ENCODE data around the gene POLR1D.

POLR1D gene, protein sequence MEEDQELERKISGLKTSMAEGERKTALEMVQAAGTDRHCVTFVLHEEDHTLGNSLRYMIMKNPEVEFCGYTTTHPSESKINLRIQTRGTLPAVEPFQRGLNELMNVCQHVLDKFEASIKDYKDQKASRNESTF

DNA sequence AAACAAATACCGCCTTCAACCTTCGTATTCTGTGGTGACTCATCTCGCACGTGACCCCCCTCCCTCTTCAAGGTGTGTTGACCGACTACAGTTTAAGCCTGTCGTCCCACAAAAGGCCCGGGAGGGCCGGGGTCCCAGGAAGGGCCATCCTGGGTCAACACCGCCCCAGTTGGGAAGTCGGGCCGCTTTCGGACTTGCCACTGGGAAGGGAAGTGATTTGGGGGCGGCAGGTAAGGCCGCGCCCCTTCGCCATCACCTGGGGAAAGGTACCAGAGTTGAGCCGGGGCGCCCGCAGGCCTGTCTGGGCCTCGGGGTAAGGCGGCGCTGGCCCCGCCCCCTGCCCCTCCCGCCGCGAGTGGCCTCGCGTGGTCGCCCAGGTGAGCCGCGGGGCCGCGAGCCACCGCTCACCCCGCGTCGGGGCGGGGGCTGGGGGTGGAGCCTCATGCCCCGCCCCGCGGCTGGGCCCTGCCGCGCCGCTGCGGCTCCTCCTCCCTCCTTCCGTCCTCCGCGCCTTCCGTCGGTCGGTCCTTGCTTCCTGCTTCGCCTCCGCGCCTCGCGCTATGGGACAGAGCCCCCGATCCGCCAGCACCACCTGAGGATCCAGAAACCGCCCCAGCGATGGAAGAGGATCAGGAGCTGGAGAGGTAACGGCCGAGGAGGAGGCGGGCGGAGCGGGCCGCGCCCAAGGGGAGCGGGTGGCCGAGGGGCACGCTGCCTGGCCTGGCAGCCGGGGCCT, at the start of gene POLR1D:
Gene POLR1D (plus strand): TSS at position 527 of the 736 bp plus-strand sequence. CDS start 92 bp downstream, at position 619.
- H3K4me1 Mint-ChIP-seq (ENCODE audit: low read depth): peaks cover 69% of the 10 kb centered on the region
- intact Hi-C loops (cut with micrococcal nuclease): loop anchor here (2.0 to 5.0 kb wide), 2 partner anchors 197 to 1036 kb away; partner anchors contain the start of genes GTF3A and POMP
- H3K9me3 Mint-ChIP-seq: no peaks in the 10 kb centered on the region
- peaks cover 46% of the 10 kb centered on the region for H3K36me3 Mint-ChIP-seq (ENCODE audit: low read depth)
- H3K4me3 Mint-ChIP-seq: peak within 1 kb of the TSS; percentile 86
- no peaks in the 10 kb centered on the region for H3K27me3 Mint-ChIP-seq
- H3K27ac Mint-ChIP-seq: peak within 1 kb of the TSS; percentile 87

DNA sequence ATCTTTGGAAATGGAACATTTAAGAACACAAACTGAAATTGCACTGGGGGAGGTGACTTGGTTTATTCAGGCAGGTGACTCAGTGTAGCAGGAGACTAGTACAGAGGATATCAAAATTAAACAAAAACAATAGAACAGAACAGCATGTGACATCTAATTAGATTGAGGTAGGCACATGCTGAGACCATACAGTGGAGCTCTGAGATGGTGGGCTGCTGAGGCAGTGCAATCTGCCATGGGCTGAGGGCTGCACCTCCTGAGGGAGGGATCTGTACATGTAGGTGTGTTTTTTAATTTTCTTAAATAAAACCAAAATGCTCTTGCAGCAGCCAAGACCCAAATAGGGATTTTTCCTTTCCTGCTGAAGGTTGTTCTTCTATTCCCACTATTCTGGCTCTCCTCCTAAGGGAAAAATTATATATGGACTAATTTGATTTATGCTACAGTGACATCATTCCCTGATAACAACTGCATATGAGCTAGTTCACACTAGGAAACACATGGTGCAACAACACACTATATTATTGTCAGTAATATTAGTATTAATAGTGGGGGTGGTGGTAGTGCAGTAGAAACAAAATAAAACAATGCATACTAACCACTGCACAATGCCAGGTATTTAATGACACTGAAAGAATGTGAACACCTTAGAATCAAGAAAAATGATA, 49.3 kb upstream of the POLR1D start:
- no peak overlapping the region for H3K4me3 Mint-ChIP-seq
- intact Hi-C loops (cut with micrococcal nuclease): no loop called here
- H3K36me3 Mint-ChIP-seq (ENCODE audit: low read depth): peaks cover 5% of the 10 kb centered on the region
- peaks cover 9% of the 10 kb centered on the region for H3K9me3 Mint-ChIP-seq
- H3K4me1 Mint-ChIP-seq (ENCODE audit: low read depth): peaks cover 21% of the 10 kb centered on the region
- H3K27ac Mint-ChIP-seq: no peak overlapping the region
- H3K27me3 Mint-ChIP-seq: no peaks in the 10 kb centered on the region

- no peak overlapping the region for H3K27ac Mint-ChIP-seq
These were observed 48.4 kb upstream of the POLR1D start for GRCh38 chr13:27573265-27573664.

GRCh38 chr13:27574661-27575060, 47.0 kb upstream of the POLR1D start:
- Mint-ChIP-seq H3K9me3 (peaks cover 9% of the 10 kb centered on the region), H3K4me1 (ENCODE audit: low read depth) (peaks cover 21% of the 10 kb centered on the region), H3K27me3 (no peaks in the 10 kb centered on the region), H3K27ac (no peak overlapping the region), H3K4me3 (no peak overlapping the region), H3K36me3 (ENCODE audit: low read depth) (peaks cover 5% of the 10 kb centered on the region)
- intact Hi-C loops (cut with micrococcal nuclease): no loop called here

More at GRCh38 chr13:27573265-27573664, 48.4 kb upstream of the POLR1D start:
- H3K9me3 Mint-ChIP-seq: peaks cover 9% of the 10 kb centered on the region
- H3K4me3 Mint-ChIP-seq: no peak overlapping the region
- intact Hi-C loops (cut with micrococcal nuclease): no loop called here
- H3K36me3 Mint-ChIP-seq (ENCODE audit: low read depth): peaks cover 5% of the 10 kb centered on the region
- H3K27me3 Mint-ChIP-seq: no peaks in the 10 kb centered on the region
- H3K4me1 Mint-ChIP-seq (ENCODE audit: low read depth): peaks cover 21% of the 10 kb centered on the region

DNA sequence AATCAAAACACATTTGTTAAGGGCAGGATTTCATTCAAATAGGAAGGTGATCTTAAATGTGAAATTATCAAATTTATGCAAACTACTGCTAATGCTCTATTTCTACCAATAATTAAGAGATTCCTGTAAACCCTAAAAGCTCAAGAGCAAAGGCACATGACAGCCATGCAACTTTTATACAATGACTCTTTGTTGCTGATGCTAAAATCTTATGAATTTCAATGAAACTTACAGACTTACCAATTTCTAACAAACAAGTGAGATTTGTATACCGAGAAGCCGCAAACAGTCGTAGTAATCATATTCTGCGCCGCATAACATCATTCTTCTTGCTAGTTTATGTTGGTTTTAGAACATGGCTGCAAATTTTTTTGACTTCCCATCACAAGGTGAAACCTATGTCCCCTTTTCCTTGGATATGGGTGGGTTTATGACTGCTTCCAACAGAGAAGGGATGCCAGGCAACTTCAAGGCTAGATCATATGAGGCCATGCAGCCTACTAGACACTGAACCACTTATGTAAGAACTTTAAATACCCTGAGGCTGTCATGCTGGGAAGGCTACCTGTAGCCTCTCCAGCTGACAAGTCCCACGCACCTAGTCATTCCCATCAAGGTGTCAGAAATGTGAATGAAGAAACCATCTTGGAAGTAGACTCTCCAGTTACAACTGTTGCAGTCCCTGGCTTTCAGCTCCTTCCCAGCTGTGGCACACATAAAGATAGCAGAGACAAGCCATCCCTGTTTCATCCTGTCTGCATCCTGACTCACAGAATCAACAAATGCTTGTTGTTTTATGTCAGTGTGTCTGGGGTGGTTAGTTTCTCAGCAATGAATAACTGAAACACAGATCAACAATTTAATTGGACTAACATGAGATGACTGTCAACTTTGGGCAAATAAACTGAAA, 43.3 kb upstream of the POLR1D start:
- intact Hi-C loops (cut with micrococcal nuclease): no loop called here
- peaks cover 10% of the 10 kb centered on the region for H3K4me1 Mint-ChIP-seq (ENCODE audit: low read depth)
- H3K9me3 Mint-ChIP-seq: peaks cover 9% of the 10 kb centered on the region
- no peak overlapping the region for H3K27ac Mint-ChIP-seq
- H3K27me3 Mint-ChIP-seq: no peaks in the 10 kb centered on the region
- peaks cover 7% of the 10 kb centered on the region for H3K36me3 Mint-ChIP-seq (ENCODE audit: low read depth)
- no peak overlapping the region for H3K4me3 Mint-ChIP-seq

GRCh38 chr13:27583645-27584044, 38.0 kb upstream of the POLR1D start:
- intact Hi-C loops (cut with micrococcal nuclease): no loop called here
- H3K27ac Mint-ChIP-seq: no peak overlapping the region
- peaks cover 21% of the 10 kb centered on the region for H3K4me1 Mint-ChIP-seq (ENCODE audit: low read depth)
- peaks cover 7% of the 10 kb centered on the region for H3K36me3 Mint-ChIP-seq (ENCODE audit: low read depth)
- H3K9me3 Mint-ChIP-seq: no peaks in the 10 kb centered on the region
- H3K27me3 Mint-ChIP-seq: no peaks in the 10 kb centered on the region
- no peak overlapping the region for H3K4me3 Mint-ChIP-seq

GRCh38 chr13:27587095-27587746, 34.5 kb upstream of the POLR1D start:
- H3K27ac Mint-ChIP-seq: no peak overlapping the region
- no peaks in the 10 kb centered on the region for H3K27me3 Mint-ChIP-seq
- intact Hi-C loops (cut with micrococcal nuclease): no loop called here
- no peak overlapping the region for H3K4me3 Mint-ChIP-seq
- no peaks in the 10 kb centered on the region for H3K9me3 Mint-ChIP-seq
- H3K4me1 Mint-ChIP-seq (ENCODE audit: low read depth): peaks cover 21% of the 10 kb centered on the region
- H3K36me3 Mint-ChIP-seq (ENCODE audit: low read depth): no peaks in the 10 kb centered on the region

DNA sequence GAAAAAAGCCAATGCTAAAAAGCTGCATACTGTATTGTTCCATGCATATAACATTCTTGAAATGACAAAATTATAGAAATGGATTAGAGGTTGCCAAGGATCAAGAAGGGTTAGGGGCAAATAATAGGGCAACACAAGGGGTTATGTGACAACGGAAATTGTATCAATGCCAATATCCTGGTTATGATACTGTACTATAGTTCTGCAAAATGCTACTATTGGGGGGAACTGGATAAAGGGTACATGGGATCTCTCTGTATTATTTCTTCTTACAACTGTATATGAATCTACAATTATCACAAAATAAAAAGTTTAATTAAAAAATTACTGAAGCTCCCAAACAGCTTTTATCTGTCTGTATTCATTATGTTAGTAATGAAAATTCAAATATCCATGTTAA, 33.3 kb upstream of the POLR1D start:
- Mint-ChIP-seq H3K27ac (no peak overlapping the region), H3K36me3 (ENCODE audit: low read depth) (no peaks in the 10 kb centered on the region), H3K4me3 (no peak overlapping the region), H3K9me3 (no peaks in the 10 kb centered on the region), H3K27me3 (no peaks in the 10 kb centered on the region), H3K4me1 (ENCODE audit: low read depth) (peaks cover 20% of the 10 kb centered on the region)
- intact Hi-C loops (cut with micrococcal nuclease): no loop called here

DNA sequence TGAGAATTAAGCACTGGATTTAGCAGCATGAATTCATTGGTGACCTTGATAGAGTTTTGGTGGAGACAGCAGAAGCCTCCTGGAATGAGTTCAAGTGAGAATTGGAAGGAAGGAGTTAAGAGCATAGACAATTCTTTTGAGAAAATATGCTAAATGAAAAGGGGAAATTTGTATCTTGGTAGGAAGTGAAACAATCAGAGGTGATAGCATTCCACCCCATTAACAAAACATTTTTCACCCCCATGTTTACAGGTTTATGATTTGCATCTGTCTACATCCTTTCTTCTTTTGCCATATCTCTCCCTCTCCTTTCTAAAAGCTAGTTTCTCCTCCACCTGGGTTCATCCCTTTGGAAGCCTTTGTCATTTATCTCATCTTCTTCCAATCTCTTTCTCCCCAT, 28.8 kb upstream of the POLR1D start:
- no peak overlapping the region for H3K4me3 Mint-ChIP-seq
- no peak overlapping the region for H3K27ac Mint-ChIP-seq

DNA sequence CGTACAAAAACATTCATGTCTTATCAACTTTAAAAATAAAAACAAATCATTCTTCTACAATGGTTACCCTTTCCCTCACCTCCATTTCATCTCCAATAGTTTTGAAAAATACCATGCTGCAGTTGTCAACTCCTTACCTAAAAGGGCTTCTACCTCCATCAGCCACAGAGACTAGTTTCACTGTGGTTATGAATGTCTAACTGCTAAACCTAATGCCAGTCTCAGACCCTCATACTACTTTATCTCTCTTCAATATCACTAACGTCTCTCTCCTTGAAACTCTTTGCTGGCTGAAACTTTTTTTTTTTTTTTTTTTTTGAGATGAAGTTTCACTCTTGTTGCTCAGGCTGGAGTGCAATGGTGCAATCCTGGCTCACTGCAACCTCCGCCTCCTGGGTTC, 28.4 kb upstream of the POLR1D start:
- intact Hi-C loops (cut with micrococcal nuclease): no loop called here
- H3K36me3 Mint-ChIP-seq (ENCODE audit: low read depth): no peaks in the 10 kb centered on the region

More for the DNA sequence above, 28.8 kb upstream of the POLR1D start:
- Mint-ChIP-seq H3K9me3 (no peaks in the 10 kb centered on the region), H3K36me3 (ENCODE audit: low read depth) (no peaks in the 10 kb centered on the region), H3K27me3 (no peaks in the 10 kb centered on the region), H3K4me1 (ENCODE audit: low read depth) (no peaks in the 10 kb centered on the region)
- intact Hi-C loops (cut with micrococcal nuclease): no loop called here

GRCh38 chr13:27595055-27595811, 26.5 kb upstream of the POLR1D start:
- no peak overlapping the region for H3K4me3 Mint-ChIP-seq
- intact Hi-C loops (cut with micrococcal nuclease): no loop called here
- no peaks in the 10 kb centered on the region for H3K27me3 Mint-ChIP-seq
- H3K4me1 Mint-ChIP-seq (ENCODE audit: low read depth): no peaks in the 10 kb centered on the region
- H3K9me3 Mint-ChIP-seq: no peaks in the 10 kb centered on the region
- no peaks in the 10 kb centered on the region for H3K36me3 Mint-ChIP-seq (ENCODE audit: low read depth)
- no peak overlapping the region for H3K27ac Mint-ChIP-seq

More for the DNA sequence above, 28.4 kb upstream of the POLR1D start:
- Mint-ChIP-seq H3K9me3 (no peaks in the 10 kb centered on the region), H3K4me1 (ENCODE audit: low read depth) (no peaks in the 10 kb centered on the region), H3K4me3 (no peak overlapping the region), H3K27ac (no peak overlapping the region), H3K27me3 (no peaks in the 10 kb centered on the region)

GRCh38 chr13:27599096-27599495, 22.6 kb upstream of the POLR1D start:
- peaks cover 15% of the 10 kb centered on the region for H3K4me1 Mint-ChIP-seq (ENCODE audit: low read depth)

More at GRCh38 chr13:27599096-27599495, 22.6 kb upstream of the POLR1D start:
- H3K27me3 Mint-ChIP-seq: no peaks in the 10 kb centered on the region
- intact Hi-C loops (cut with micrococcal nuclease): no loop called here
- H3K4me3 Mint-ChIP-seq: no peak overlapping the region
- no peaks in the 10 kb centered on the region for H3K36me3 Mint-ChIP-seq (ENCODE audit: low read depth)
- no peak overlapping the region for H3K27ac Mint-ChIP-seq
- H3K9me3 Mint-ChIP-seq: no peaks in the 10 kb centered on the region

All from dendritic cell treated with granulocyte-macrophage colony-stimulating factor and Interleukin-4, amounts not matched to agents 40 ng/mL and 50 ng/mL, for 4 days (primary cell).